RPMI7951 (cell line): ENCODE results near the gene GZMM. TPM values are rescaled to one million over a fixed set of nuclear protein-coding genes. Genes with fewer than 3 reads are reported as not detected.

Experiments used
- DNase-seq: peaks from one replicate; pipeline ENCODE4 v3.0.0-alpha.2; 2012; ENCODE audit warnings: low read depth
- total RNA-seq: library from RNA; depleted of rRNA; stranded (reverse); fragments of >200 nt; shearing (Covaris generic); gene quantifications from 2 replicates; pipeline ENCODE4 v1.2.3, GENCODE V29; 2014; rRNA removed

The GZMM gene
- total RNA-seq = 1.3 and 3.6 TPM in 2 replicates

- DNase-seq = no peak
Observed at GRCh38 chr19:543910-544608, at the start of gene GZMM. Gene GZMM, plus strand, starts transcription at chr19:544053. Its CDS starts 19 bp downstream, at chr19:544072.

DNA sequence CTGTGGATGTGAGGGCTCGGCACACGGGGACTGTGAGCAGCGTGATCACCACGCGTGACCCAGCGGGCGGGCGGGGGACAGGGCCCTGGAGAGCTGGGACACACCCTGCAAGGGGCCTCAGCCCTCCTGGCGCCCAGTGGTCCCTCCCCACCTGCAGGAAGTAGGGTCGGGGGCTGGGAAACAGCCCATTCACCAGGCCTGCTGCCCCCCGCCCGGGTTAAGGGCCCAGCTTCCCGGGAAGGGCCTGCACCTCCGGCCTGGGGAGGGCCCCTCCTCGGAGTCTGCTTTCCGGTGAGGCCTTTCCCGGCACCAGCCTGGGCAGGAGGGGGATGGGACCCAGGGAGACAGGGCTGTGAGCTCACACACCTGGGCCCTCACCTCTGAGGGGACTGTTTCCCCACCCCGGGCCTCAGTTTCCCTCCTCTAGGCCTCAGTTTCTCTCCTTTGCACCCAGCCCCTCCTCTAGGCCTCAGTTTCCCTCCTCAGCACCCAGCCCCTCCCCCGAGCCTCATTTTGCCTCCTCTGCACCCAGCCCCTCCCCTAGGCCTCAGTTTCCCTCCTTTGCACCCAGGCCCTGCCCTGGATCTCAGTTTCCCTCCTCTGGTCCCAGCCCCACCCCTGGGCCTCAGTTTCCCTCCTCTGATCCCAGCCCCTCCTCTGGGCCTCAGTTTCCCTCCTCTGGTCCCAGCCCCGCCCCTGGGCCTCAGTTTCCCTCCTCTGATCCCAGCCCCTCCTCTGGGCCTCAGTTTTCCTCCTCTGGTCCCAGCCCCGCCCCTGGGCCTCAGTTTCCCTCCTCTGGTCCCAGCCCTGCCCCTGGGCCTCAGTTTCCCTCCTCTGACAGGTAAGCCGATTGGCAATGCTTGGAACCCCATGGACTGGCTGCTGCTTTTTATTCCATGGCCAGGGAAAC, 49.4 kb upstream of the GZMM start:
- DNase-seq = no peak

GRCh38 chr19:495081-495401, 48.8 kb upstream of the GZMM start:
- no peak for DNase-seq

- peak; percentile 64 for DNase-seq
Observed at GRCh38 chr19:495402-496111, 48.3 kb upstream of the GZMM start.

DNA sequence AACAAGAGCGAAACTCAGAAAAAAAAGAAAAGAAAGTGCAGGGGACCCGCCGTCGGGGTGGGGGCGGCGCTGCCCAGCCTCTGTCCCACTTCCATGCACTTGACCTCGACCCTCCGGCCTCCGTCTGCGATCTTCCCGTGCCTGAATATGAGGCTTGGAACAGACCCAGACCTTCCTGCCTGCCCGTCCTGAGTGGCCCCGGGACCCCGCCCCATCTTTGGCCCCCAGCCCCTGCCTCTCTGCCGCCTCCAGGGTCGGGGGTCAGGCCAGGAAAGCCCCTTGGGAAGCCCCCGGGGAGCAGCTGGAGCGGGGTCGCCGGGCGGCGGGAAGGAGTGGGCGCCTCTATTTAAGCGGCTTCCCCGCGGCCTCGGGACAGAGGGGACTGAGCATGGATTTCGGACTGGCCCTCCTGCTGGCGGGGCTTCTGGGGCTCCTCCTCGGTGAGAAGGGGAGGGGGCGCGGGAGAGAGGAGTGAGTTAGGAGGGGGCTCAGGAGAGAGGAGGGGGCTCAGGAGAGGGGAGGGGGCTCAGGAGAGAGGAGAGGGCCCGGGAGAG, 47.7 kb upstream of the GZMM start, which contains the start of gene MADCAM1:
Gene MADCAM1, plus strand, starts transcription at position 375 of the 554 bp plus-strand sequence. Its CDS starts 14 bp downstream, at position 389.
- DNase-seq = no peak

DNA sequence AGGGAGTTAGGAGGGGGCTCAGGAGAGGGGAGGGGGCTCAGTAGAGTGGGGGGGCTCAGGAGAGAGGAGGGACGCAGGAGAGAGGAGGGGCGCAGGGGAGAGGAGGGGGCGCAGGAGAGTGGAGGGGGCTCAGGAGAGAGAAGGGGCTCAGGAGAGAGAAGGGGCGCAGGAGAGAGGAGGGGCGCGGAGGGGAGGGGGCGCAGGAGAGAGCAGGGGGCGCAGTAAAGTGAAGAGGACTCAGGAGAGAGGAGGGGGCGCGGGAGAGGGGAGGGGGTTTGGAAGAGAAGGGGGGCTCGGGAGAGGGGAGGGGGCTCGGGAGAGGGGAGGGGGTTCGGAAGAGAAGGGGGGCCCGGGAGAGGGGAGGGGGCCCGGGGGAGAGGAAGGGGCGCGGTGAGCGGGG, 46.9 kb upstream of the GZMM start:
- no peak for DNase-seq

GRCh38 chr19:497491-497868, 46.4 kb upstream of the GZMM start:
- no peak for DNase-seq

DNA sequence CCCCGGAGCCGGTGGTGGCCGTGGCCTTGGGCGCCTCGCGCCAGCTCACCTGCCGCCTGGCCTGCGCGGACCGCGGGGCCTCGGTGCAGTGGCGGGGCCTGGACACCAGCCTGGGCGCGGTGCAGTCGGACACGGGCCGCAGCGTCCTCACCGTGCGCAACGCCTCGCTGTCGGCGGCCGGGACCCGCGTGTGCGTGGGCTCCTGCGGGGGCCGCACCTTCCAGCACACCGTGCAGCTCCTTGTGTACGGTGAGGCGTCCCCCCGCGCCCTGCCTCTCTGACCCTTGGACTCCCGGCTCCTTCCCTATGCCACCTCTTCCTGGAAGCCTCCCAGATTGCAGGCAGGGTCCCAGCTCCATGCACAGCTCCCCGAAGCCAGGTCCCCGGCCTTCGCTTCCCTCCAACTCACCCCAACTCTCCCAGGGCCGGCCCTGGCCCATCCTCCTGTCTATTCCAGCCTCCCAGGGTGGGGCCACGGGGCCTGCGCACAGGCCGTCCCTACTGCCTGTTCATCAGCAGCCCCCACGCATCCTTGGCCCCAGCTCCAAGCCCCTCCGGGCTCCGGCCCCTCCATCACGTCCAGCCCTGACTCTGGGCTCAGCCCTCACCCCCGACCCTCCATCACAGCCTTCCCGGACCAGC, 45.9 kb upstream of the GZMM start:
- no peak for DNase-seq

DNA sequence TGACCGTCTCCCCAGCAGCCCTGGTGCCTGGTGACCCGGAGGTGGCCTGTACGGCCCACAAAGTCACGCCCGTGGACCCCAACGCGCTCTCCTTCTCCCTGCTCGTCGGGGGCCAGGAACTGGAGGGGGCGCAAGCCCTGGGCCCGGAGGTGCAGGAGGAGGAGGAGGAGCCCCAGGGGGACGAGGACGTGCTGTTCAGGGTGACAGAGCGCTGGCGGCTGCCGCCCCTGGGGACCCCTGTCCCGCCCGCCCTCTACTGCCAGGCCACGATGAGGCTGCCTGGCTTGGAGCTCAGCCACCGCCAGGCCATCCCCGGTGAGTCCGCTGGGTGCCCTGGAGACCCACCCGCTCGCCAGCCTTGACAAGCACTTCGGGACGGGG, 45.4 kb upstream of the GZMM start:
- no peak for DNase-seq

GRCh38 chr19:498977-499623, 44.8 kb upstream of the GZMM start:
- DNase-seq = no peak

GRCh38 chr19:501646-502045, 42.2 kb upstream of the GZMM start:
- DNase-seq = no peak

DNA sequence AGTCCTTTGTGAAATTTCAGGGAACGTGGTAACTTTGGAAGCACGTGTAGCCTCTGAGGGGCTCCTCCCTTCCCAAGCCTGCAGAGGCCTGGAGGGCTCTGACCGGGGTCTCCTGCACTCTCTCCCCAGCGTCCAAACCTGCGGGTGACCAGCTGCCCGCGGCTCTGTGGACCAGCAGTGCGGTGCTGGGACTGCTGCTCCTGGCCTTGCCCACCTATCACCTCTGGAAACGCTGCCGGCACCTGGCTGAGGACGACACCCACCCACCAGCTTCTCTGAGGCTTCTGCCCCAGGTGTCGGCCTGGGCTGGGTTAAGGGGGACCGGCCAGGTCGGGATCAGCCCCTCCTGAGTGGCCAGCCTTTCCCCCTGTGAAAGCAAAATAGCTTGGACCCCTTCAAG, 39.2 kb upstream of the GZMM start:
- no peak for DNase-seq

DNA sequence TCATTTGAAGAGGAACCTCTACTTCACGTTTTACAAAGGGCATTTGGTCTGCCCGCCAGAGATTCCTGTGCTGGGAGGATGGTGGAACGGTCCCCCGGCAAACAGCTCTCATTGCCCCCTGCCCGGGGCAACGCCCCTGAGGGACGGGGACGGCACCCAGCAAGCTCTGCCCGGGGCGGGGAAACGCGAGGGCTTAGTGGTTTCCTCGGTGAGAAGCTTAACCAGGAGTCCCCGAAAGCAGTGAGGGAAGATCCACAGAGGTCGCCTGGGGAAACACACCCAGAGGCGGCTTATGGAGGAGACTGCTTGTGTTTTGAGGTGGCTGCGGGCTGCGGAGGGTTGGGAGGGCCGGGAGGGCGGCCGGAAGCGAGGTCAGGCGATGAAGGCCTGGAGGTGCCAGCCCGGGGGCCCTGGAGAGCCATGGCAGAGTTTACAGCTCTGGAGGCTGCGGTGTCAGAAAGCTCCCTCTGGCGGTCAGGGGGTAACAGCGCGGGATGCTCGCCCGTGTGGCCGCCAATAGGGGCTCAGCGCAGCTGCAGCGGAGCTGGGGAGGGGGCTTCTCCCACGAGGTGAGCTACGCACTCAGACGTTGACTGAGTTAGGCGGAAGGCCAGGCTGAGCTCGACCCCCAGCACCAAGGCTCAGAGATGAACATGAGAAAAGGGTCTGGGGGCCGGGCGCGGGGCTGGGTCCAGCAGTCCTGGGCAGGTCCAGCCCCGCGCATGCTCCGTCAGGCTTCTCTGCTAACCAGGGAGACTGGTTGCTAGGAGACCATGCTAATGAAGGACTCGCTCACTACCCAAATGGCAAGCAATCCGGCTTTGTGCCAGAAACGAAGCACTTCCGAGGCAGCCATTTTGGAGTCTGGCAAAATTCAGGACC, 37.2 kb upstream of the GZMM start:
- DNase-seq = peak; percentile 99

GRCh38 chr19:507286-508203, 36.3 kb upstream of the GZMM start, which contains the start of gene TPGS1:
Gene TPGS1, plus strand, starts transcription at chr19:507497. Its CDS starts 10 bp downstream, at chr19:507507.
- DNase-seq = peak; percentile 76

DNA sequence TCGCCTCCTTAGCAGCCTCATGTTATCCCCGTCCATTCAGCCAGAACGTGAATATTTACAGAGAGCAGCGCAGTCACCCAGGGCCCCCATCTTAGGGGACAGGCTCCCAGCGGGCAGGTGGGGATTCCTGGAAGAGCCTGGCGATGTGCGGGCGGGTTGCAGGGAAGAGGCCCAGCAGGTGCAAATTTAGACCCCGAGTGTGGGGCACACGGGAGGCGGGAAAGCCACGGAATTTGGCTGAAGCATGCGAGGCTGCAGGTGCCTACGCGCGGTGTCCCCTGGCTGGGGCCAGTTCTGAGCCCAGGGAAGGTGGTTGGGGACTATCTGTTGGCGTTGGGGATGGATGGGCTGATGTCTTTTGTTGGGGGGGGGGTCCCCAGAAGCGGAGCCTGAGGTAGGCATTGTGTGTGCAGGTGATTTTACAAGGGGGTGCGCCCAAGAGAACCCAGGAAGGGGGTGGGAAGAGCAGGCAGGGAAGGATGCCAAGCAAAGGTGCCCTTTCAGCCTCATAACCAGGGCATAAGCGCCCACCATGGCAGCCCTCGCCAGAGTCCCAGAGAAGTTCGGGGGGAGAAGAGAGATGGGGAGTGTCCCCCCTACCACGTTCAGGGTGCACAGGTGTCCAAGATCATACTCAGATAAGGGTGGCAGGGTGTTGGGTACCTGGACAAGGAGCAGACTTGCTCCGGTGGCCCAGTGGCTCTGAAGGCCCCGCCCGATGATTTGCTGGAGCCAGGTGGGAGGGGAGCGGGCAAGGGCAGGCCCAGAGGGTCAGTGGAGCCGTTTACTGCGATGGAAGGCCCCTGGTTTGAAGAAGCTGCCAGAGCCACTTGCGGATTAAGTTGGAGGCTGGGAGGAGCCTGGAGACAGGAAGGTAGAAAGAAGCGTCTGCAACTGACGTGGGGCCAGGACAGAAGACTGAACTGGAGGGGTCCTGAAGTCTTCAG, 35.4 kb upstream of the GZMM start:
- DNase-seq = no peak

DNA sequence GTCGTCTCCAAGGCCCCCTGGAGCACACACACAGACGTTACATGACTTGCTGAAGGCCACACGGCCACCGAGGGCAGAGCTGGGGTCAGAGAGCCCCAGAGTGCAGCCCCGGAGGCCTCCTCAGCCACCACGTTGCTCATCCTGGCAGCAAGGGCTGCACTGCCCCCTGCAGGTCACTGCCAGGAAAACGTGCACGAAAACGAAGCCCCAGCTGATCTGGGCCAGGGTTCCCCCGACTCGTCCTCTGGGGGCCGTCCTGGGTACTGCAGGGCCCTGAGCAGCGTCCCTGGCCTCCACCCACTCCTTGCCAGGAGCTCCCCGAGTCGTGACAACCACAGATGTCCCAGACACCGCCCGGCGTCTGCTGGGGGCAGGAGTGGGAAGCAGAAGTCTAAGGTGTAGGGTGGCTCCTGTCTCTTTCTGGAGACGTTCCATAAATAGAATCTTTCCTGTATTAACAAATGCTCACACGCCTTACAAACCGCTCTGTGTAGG, 33.2 kb upstream of the GZMM start:
- DNase-seq = peak; percentile 71

- no peak for DNase-seq
Observed at GRCh38 chr19:511101-511851, 32.6 kb upstream of the GZMM start.
